ENCODE measurements around the gene CCDC169.
"Not testable (repeated sequence)": the region's sequence is repeated elsewhere in the genome, so short reads cannot be mapped to it uniquely, and the experiment has no call there.

Gene CCDC169

GRCh38 chr13:36313047-36313969 is 15.7 kb upstream of the CCDC169 start:
- DNase-seq (ENCODE audit: low read depth), result no peak

GRCh38 chr13:36310417-36311108 is 12.9 kb upstream of the CCDC169 start:
- DNase-seq (ENCODE audit: low read depth), result no peak

- DNase-seq (ENCODE audit: low read depth), result no peak
These were observed 4.7 kb upstream of the CCDC169 start for GRCh38 chr13:36302289-36302688.

- DNase-seq (ENCODE audit: low read depth), result not testable (repeated sequence)
These were observed 1.9 kb upstream of the CCDC169 start for GRCh38 chr13:36299469-36299868.

GRCh38 chr13:36298535-36299068 is 988 bp upstream of the CCDC169 start:
- no peak for DNase-seq (ENCODE audit: low read depth)

- DNase-seq (ENCODE audit: low read depth), result no peak
These were observed 3.5 kb downstream of the CCDC169 start for GRCh38 chr13:36294096-36294495.

- DNase-seq (ENCODE audit: low read depth), result no peak
These were observed 4.1 kb downstream of the CCDC169 start for GRCh38 chr13:36293497-36293896.

GRCh38 chr13:36288794-36289391 is 8.7 kb downstream of the CCDC169 start:
- DNase-seq (ENCODE audit: low read depth), result no peak

- no peak for DNase-seq (ENCODE audit: low read depth)
These were observed 11.6 kb downstream of the CCDC169 start for GRCh38 chr13:36286006-36286405.

GRCh38 chr13:36282821-36283432 is 14.7 kb downstream of the CCDC169 start:
- DNase-seq (ENCODE audit: low read depth), result no peak

- DNase-seq (ENCODE audit: low read depth), result peak; percentile 84
These were observed 22.2 kb downstream of the CCDC169 start for GRCh38 chr13:36275190-36276002.

- DNase-seq (ENCODE audit: low read depth), result no peak
These were observed 24.2 kb downstream of the CCDC169 start for GRCh38 chr13:36273431-36273830.

- peak; percentile 71 for DNase-seq (ENCODE audit: low read depth)
These were observed 35.6 kb downstream of the CCDC169 start for GRCh38 chr13:36261976-36262375.

- no peak for DNase-seq (ENCODE audit: low read depth)
These were observed 36.6 kb downstream of the CCDC169 start for GRCh38 chr13:36261011-36261410.

- DNase-seq (ENCODE audit: low read depth), result no peak
These were observed 38.1 kb downstream of the CCDC169 start for GRCh38 chr13:36259361-36260137.

GRCh38 chr13:36258831-36259230 is 38.8 kb downstream of the CCDC169 start:
- DNase-seq (ENCODE audit: low read depth), result no peak

- DNase-seq (ENCODE audit: low read depth), result no peak
These were observed 46.1 kb downstream of the CCDC169 start for GRCh38 chr13:36251526-36251925.

- DNase-seq (ENCODE audit: low read depth), result no peak
These were observed 46.6 kb downstream of the CCDC169 start for GRCh38 chr13:36251017-36251416.

GRCh38 chr13:36248700-36249099 is 48.9 kb downstream of the CCDC169 start:
- DNase-seq (ENCODE audit: low read depth), result no peak

GRCh38 chr13:36244990-36245389 is 52.6 kb downstream of the CCDC169 start:
- no peak for DNase-seq (ENCODE audit: low read depth)
